Activated naive CD4-positive, alpha-beta T cell (primary cell): ENCODE data around the gene POLR3H.
A peak's percentile ranks its signal among the peaks of the same experiment; 100 is the strongest.
"Not testable (repeated sequence)": the region's sequence is repeated elsewhere in the genome, so short reads cannot be mapped to it uniquely, and the experiment has no call there.

Source experiments
- DNase-seq, 4 experiments: peaks; one replicate each; lab custom pipeline; 2025; lab: John Stamatoyannopoulos, UW

POLR3H gene

GRCh38 chr22:41543854-41544670 lies at the start of gene POLR3H:
Gene POLR3H, minus strand, starts transcription at chr22:41544470. Its CDS starts 369 bp downstream, at chr22:41544101.
- peak; percentile 83 to 95 (median 88) for DNase-seq

- not testable (repeated sequence) for DNase-seq
These were observed 49.2 kb upstream of the POLR3H start for GRCh38 chr22:41593336-41593960.

- peak; percentile 99 to 100 (median 100) for DNase-seq
These were observed 45.3 kb upstream of the POLR3H start, which contains the start of gene PMM1 for GRCh38 chr22:41589391-41590241. Gene PMM1, minus strand, starts transcription at chr22:41589840. Its CDS starts 35 bp downstream, at chr22:41589805.

- no peak for DNase-seq
These were observed 43.1 kb upstream of the POLR3H start for GRCh38 chr22:41587347-41587723.

GRCh38 chr22:41585898-41586297 lies 41.6 kb upstream of the POLR3H start:
- DNase-seq: no peak

- no peak for DNase-seq
These were observed 40.6 kb upstream of the POLR3H start for GRCh38 chr22:41584881-41585280.

- DNase-seq: no peak
These were observed 38.4 kb upstream of the POLR3H start for GRCh38 chr22:41582694-41583093.

- DNase-seq: no peak
These were observed 35.7 kb upstream of the POLR3H start for GRCh38 chr22:41579997-41580355.

- DNase-seq: no peak
These were observed 35.2 kb upstream of the POLR3H start for GRCh38 chr22:41579297-41579996.

- DNase-seq: no peak
These were observed 34.5 kb upstream of the POLR3H start for GRCh38 chr22:41578818-41579217.

GRCh38 chr22:41578114-41578513 lies 33.8 kb upstream of the POLR3H start:
- no peak for DNase-seq

- no peak for DNase-seq
These were observed 32.6 kb upstream of the POLR3H start for GRCh38 chr22:41576877-41577276.

- no peak for DNase-seq
These were observed 31.3 kb upstream of the POLR3H start for GRCh38 chr22:41575533-41575932.

- no peak for DNase-seq
These were observed 30.6 kb upstream of the POLR3H start for GRCh38 chr22:41574847-41575381.

- no peak for DNase-seq
These were observed 29.4 kb upstream of the POLR3H start for GRCh38 chr22:41573677-41574076.

- DNase-seq: not testable (repeated sequence)
These were observed 28.0 kb upstream of the POLR3H start for GRCh38 chr22:41572305-41572704.

- no peak for DNase-seq
These were observed 27.5 kb upstream of the POLR3H start for GRCh38 chr22:41571786-41572185.

- no peak for DNase-seq
These were observed 26.0 kb upstream of the POLR3H start for GRCh38 chr22:41570221-41570620.

GRCh38 chr22:41568811-41569210 lies 24.5 kb upstream of the POLR3H start:
- DNase-seq: no peak

GRCh38 chr22:41567512-41567768 lies 23.2 kb upstream of the POLR3H start:
- DNase-seq: no peak

- DNase-seq: no peak
These were observed 21.3 kb upstream of the POLR3H start for GRCh38 chr22:41565403-41566054.
